Heart left ventricle (tissue), 13 donors: ENCODE data around the gene CNGB1.

Experiments
- CTCF ChIP-seq, 12 donors: fragments of 200-600 bp; sonication (generic) in 4 of 12; IDR thresholded peaks; one replicate each; pipeline versions ENCODE4 v1.5.0 to v1.8.0; 2018 to 2022; ENCODE audit warnings: antibody characterized with exemption in 12 of 12, mild to moderate bottlenecking in 5 of 12
- POLR2A ChIP-seq, 2 donors: fragments of 450-650 bp; IDR thresholded peaks; one replicate each; pipeline ENCODE4 v1.6.1; 2017; ENCODE audit warnings: antibody characterized with exemption in 2 of 2, mild to moderate bottlenecking in 2 of 2, moderate library complexity in 2 of 2
- donor health status: ischemic (EF 13 %, LVEDD 7.1; RV severe dilation, severe dysfunction).
- donor health status: DM: no; HTN: yes; CAD: no.
- donor health status: DM: no; HTN: no; CAD: no.
- donor health status: ischemic (EF 25% LVEDD 6.9; RV normal size, moderate dysfunction).
- donor health status: ischemic (EF 25% LVEDD 5.7; RV mildly dilated, moderate dysfunction).
- donor health status: ischemic (EF 35%, LVEDD 5.7; RV mildly dilated, moderate dysfunction).
- donor health status: nonischemic (EF 11% LVEDD 7.7; RV severe dilation, severe dysfunction).
- donor health status: DM: yes; HTN: yes; CAD: no.
- donor health status: PGD.
- donor health status: ischemic (EF 29% LVEDD 5.4; RV normal size, mild dysfunction).
- donor health status: nonischemic (EF 23%, LVEDD 6.1; RV moderate dilation, normal function).

DNA sequence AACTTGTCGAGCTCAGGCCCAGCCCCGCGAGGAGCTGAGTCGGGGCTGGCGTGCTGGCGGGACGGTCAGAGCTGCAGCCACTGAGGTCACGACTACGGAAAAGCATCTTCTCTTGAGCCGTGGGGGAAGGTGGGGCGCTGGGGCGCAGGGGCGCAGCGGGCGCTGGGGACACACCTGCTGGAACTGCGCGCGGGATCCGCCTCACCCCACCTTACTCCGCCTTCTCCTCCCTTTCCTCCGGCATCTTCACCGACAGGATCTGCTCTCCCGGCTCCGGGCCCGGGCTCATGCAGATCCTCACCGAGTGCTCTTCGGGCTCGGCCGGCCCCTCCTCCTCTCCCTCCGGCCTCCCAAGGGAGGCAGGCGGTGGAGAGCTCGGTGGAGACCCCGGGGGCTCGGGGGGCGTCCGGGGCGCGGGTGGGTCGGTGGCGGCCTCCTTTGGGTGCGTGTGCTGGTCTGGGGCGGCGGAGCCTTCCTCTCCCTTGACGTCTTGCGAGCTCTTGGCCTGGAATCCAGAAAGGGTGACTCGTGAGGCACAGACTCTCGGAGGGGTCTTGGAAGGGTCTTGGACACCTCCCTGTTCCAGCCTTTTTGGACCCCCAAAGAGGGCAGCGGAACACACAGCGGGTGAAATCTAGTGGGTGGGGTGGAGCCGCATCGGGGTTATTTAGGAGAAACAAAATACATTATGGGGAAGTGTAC is 86.8 kb downstream of the CNGB1 start:
- TF ChIP-seq CTCF (IDR thresholded peaks at IDR 0.05) (no peak), POLR2A (IDR thresholded peaks at IDR 0.05) (no peak)
